Measurements from ENCODE around the gene OBI1.

DNA sequence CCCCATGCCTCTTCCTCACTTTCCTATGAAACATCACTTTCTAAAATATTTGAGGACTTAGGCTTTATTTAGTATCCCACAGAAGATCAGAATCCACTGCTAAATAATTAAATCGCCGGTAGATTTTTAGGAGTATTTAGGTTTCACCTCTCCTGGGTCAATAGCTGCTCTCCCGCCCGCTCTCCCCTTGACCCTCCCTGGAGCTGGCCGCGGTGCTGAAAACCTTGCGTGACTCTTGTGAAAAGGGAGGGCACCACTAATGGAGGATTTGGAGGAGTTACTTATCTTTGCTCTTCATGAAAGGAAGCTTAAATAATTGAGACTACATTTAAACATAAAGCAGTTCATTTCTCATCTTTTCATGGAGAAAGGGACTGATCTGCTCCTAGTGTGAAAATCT lies 69.7 kb downstream of the OBI1 start:
- TF ChIP-seq POLR2A (IDR thresholded peaks at IDR 0.05; ENCODE audit: low read depth, low read length): no peak
- TF ChIP-seq POLR2AphosphoS5 (IDR thresholded peaks at IDR 0.05; ENCODE audit: low read depth, low read length): no peak
- no peak for TF ChIP-seq TAF1 (IDR thresholded peaks at IDR 0.05; ENCODE audit: low read depth, low read length)
- no peak for TF ChIP-seq PAX5 (IDR thresholded peaks at IDR 0.05; ENCODE audit: insufficient read depth, low read length, severe bottlenecking)
